ENCODE measurements around the gene PLXNA4. TPM values are rescaled to one million over a fixed set of nuclear protein-coding genes. Genes with fewer than 3 reads are reported as not detected.

PLXNA4 gene
- total RNA-seq, 1 donor from 2014 or later, result 0.13 TPM

GRCh38 chr7:132243463-132243862, 332.8 kb downstream of the PLXNA4 start:
- H3K4me3 Mint-ChIP-seq, result no peak overlapping the region
- peaks cover 4% of the 10 kb centered on the region for H3K9me3 Mint-ChIP-seq
- no peaks in the 10 kb centered on the region for H3K36me3 Mint-ChIP-seq (ENCODE audit: low read depth)
- intact Hi-C loops (cut with micrococcal nuclease), result no loop called here
- H3K4me1 Mint-ChIP-seq (ENCODE audit: low read depth), result no peaks in the 10 kb centered on the region
- H3K27ac Mint-ChIP-seq, result no peak overlapping the region
- H3K27me3 Mint-ChIP-seq (ENCODE audit: insufficient read depth), result peaks cover 2% of the 10 kb centered on the region
- no peak for DNase-seq (ENCODE audit: low spot score)

GRCh38 chr7:132243051-132243450, 333.2 kb downstream of the PLXNA4 start:
- Mint-ChIP-seq H3K36me3 (ENCODE audit: low read depth) (no peaks in the 10 kb centered on the region), H3K27me3 (ENCODE audit: insufficient read depth) (peaks cover 2% of the 10 kb centered on the region), H3K9me3 (peaks cover 4% of the 10 kb centered on the region), H3K27ac (no peak overlapping the region), H3K4me3 (no peak overlapping the region), H3K4me1 (ENCODE audit: low read depth) (no peaks in the 10 kb centered on the region)
- no peak for DNase-seq (ENCODE audit: low spot score)
- intact Hi-C loops (cut with micrococcal nuclease), result no loop called here

GRCh38 chr7:132242192-132242812, 334.0 kb downstream of the PLXNA4 start:
- intact Hi-C loops (cut with micrococcal nuclease), result no loop called here
- Mint-ChIP-seq H3K4me1 (ENCODE audit: low read depth) (no peaks in the 10 kb centered on the region), H3K27me3 (ENCODE audit: insufficient read depth) (peaks cover 2% of the 10 kb centered on the region), H3K27ac (no peak overlapping the region), H3K9me3 (peaks cover 4% of the 10 kb centered on the region), H3K4me3 (no peak overlapping the region), H3K36me3 (ENCODE audit: low read depth) (no peaks in the 10 kb centered on the region)
- DNase-seq (ENCODE audit: low spot score), result no peak

GRCh38 chr7:132240821-132241422, 335.3 kb downstream of the PLXNA4 start:
- H3K9me3 Mint-ChIP-seq, result peaks cover 4% of the 10 kb centered on the region
- intact Hi-C loops (cut with micrococcal nuclease), result no loop called here
- no peak overlapping the region for H3K27ac Mint-ChIP-seq
- no peaks in the 10 kb centered on the region for H3K36me3 Mint-ChIP-seq (ENCODE audit: low read depth)
- no peaks in the 10 kb centered on the region for H3K27me3 Mint-ChIP-seq (ENCODE audit: insufficient read depth)
- no peaks in the 10 kb centered on the region for H3K4me1 Mint-ChIP-seq (ENCODE audit: low read depth)
- no peak for DNase-seq (ENCODE audit: low spot score)
- H3K4me3 Mint-ChIP-seq, result no peak overlapping the region

- no peaks in the 10 kb centered on the region for H3K9me3 Mint-ChIP-seq
- no peak for DNase-seq (ENCODE audit: low spot score)
- H3K4me1 Mint-ChIP-seq (ENCODE audit: low read depth), result no peaks in the 10 kb centered on the region
- H3K27me3 Mint-ChIP-seq (ENCODE audit: insufficient read depth), result no peaks in the 10 kb centered on the region
- H3K36me3 Mint-ChIP-seq (ENCODE audit: low read depth), result no peaks in the 10 kb centered on the region
- no peak overlapping the region for H3K27ac Mint-ChIP-seq
- H3K4me3 Mint-ChIP-seq, result no peak overlapping the region
- intact Hi-C loops (cut with micrococcal nuclease), result no loop called here
These were observed 336.0 kb downstream of the PLXNA4 start for GRCh38 chr7:132240262-132240661.

- no peaks in the 10 kb centered on the region for H3K9me3 Mint-ChIP-seq
- no peak overlapping the region for H3K27ac Mint-ChIP-seq
- DNase-seq (ENCODE audit: low spot score), result no peak
- H3K4me3 Mint-ChIP-seq, result no peak overlapping the region
- H3K36me3 Mint-ChIP-seq (ENCODE audit: low read depth), result no peaks in the 10 kb centered on the region
- H3K4me1 Mint-ChIP-seq (ENCODE audit: low read depth), result no peaks in the 10 kb centered on the region
- intact Hi-C loops (cut with micrococcal nuclease), result no loop called here
- H3K27me3 Mint-ChIP-seq (ENCODE audit: insufficient read depth), result no peaks in the 10 kb centered on the region
These were observed 336.8 kb downstream of the PLXNA4 start for GRCh38 chr7:132239422-132239994.

GRCh38 chr7:132234711-132235110, 341.6 kb downstream of the PLXNA4 start:
- intact Hi-C loops (cut with micrococcal nuclease), result no loop called here
- no peak overlapping the region for H3K27ac Mint-ChIP-seq
- H3K4me3 Mint-ChIP-seq, result no peak overlapping the region
- H3K9me3 Mint-ChIP-seq, result no peaks in the 10 kb centered on the region
- no peaks in the 10 kb centered on the region for H3K36me3 Mint-ChIP-seq (ENCODE audit: low read depth)
- H3K4me1 Mint-ChIP-seq (ENCODE audit: low read depth), result no peaks in the 10 kb centered on the region
- no peaks in the 10 kb centered on the region for H3K27me3 Mint-ChIP-seq (ENCODE audit: insufficient read depth)
- no peak for DNase-seq (ENCODE audit: low spot score)

GRCh38 chr7:132232406-132232805, 343.9 kb downstream of the PLXNA4 start:
- Mint-ChIP-seq H3K27me3 (ENCODE audit: insufficient read depth) (no peaks in the 10 kb centered on the region), H3K4me1 (ENCODE audit: low read depth) (no peaks in the 10 kb centered on the region), H3K9me3 (no peaks in the 10 kb centered on the region), H3K36me3 (ENCODE audit: low read depth) (no peaks in the 10 kb centered on the region), H3K4me3 (no peak overlapping the region), H3K27ac (no peak overlapping the region)
- no peak for DNase-seq (ENCODE audit: low spot score)
- intact Hi-C loops (cut with micrococcal nuclease), result no loop called here

- Mint-ChIP-seq H3K27ac (no peak overlapping the region), H3K4me1 (ENCODE audit: low read depth) (no peaks in the 10 kb centered on the region), H3K4me3 (no peak overlapping the region), H3K9me3 (no peaks in the 10 kb centered on the region), H3K36me3 (ENCODE audit: low read depth) (no peaks in the 10 kb centered on the region), H3K27me3 (ENCODE audit: insufficient read depth) (no peaks in the 10 kb centered on the region)
- DNase-seq (ENCODE audit: low spot score), result no peak
- intact Hi-C loops (cut with micrococcal nuclease), result no loop called here
These were observed 345.8 kb downstream of the PLXNA4 start for GRCh38 chr7:132230462-132230861.

- DNase-seq (ENCODE audit: low spot score), result no peak
- H3K4me3 Mint-ChIP-seq, result no peak overlapping the region
- intact Hi-C loops (cut with micrococcal nuclease), result no loop called here
- H3K27ac Mint-ChIP-seq, result no peak overlapping the region
- no peaks in the 10 kb centered on the region for H3K36me3 Mint-ChIP-seq (ENCODE audit: low read depth)
- no peaks in the 10 kb centered on the region for H3K27me3 Mint-ChIP-seq (ENCODE audit: insufficient read depth)
- no peaks in the 10 kb centered on the region for H3K9me3 Mint-ChIP-seq
- no peaks in the 10 kb centered on the region for H3K4me1 Mint-ChIP-seq (ENCODE audit: low read depth)
These were observed 348.0 kb downstream of the PLXNA4 start for GRCh38 chr7:132228240-132228639.

- no peak overlapping the region for H3K27ac Mint-ChIP-seq
- no peaks in the 10 kb centered on the region for H3K4me1 Mint-ChIP-seq (ENCODE audit: low read depth)
These were observed 349.3 kb downstream of the PLXNA4 start for GRCh38 chr7:132226957-132227290.

GRCh38 chr7:132226046-132226956, 350.0 kb downstream of the PLXNA4 start:
- Mint-ChIP-seq H3K27me3 (ENCODE audit: insufficient read depth) (peaks cover 2% of the 10 kb centered on the region), H3K4me3 (no peak overlapping the region), H3K27ac (no peak overlapping the region), H3K4me1 (ENCODE audit: low read depth) (no peaks in the 10 kb centered on the region), H3K36me3 (ENCODE audit: low read depth) (no peaks in the 10 kb centered on the region), H3K9me3 (no peaks in the 10 kb centered on the region)
- intact Hi-C loops (cut with micrococcal nuclease), result no loop called here
- no peak for DNase-seq (ENCODE audit: low spot score)

More at GRCh38 chr7:132226957-132227290, 349.3 kb downstream of the PLXNA4 start:
- Mint-ChIP-seq H3K9me3 (no peaks in the 10 kb centered on the region), H3K4me3 (no peak overlapping the region), H3K36me3 (ENCODE audit: low read depth) (no peaks in the 10 kb centered on the region), H3K27me3 (ENCODE audit: insufficient read depth) (peaks cover 2% of the 10 kb centered on the region)
- no peak for DNase-seq (ENCODE audit: low spot score)
- intact Hi-C loops (cut with micrococcal nuclease), result no loop called here

All from activated T-helper 1 cell treated with anti-CD3 and anti-CD28 coated beads, Interleukin-12 subunit alpha, Interleukin-12 subunit beta, Interleukin-2, Interleukin-4 antibody, amounts not matched to agents 30 ng/mL and 10 ng/mL and 1 ng/mL, durations not matched to agents 14 hours and 24 hours and 36 hours (primary cell).